Mesendoderm (in vitro differentiated cells): ENCODE results near the gene NFAT5.
"Not testable (repeated sequence)": the region's sequence is repeated elsewhere in the genome, so short reads cannot be mapped to it uniquely, and the experiment has no call there.

Source experiments
- DNase-seq: peaks from one replicate; pipeline ENCODE4 v3.0.0; 2013
- H2AK5ac ChIP-seq: 2 replicates; pipeline ENCODE4 v1.6.1; 2013; ENCODE audit warnings: low read length, inconsistent platforms
- H2BK120ac ChIP-seq: 2 replicates; pipeline ENCODE4 v1.6.1; 2013; ENCODE audit warnings: low read depth, mild to moderate bottlenecking, low read length, moderate library complexity, mixed read lengths
- H2BK15ac ChIP-seq: replicated peaks from 2 replicates; pipeline ENCODE4 v1.6.1; 2013; ENCODE audit warnings: low read depth, mild to moderate bottlenecking, moderate library complexity
- H2BK5ac ChIP-seq: 2 replicates; pipeline ENCODE4 v1.6.1; 2013; ENCODE audit warnings: low read length, inconsistent platforms
- H3K18ac ChIP-seq: 2 replicates; pipeline ENCODE4 v1.6.1; 2013; ENCODE audit warnings: mild to moderate bottlenecking, low read length, mixed read lengths
- H3K23ac ChIP-seq: one replicate; pipeline ENCODE4 v1.6.1; 2013; ENCODE audit warnings: low read length
- H3K27ac ChIP-seq: 2 replicates; pipeline ENCODE4 v1.5.1; 2013; ENCODE audit warnings: low read depth, mild to moderate bottlenecking, inconsistent platforms, low read length, moderate library complexity
- H3K27me3 ChIP-seq: 2 replicates; pipeline ENCODE4 v1.6.1; 2013; ENCODE audit warnings: low read length, control low read depth, mild to moderate bottlenecking, inconsistent platforms; ENCODE audit not compliant: insufficient read depth, poor library complexity
- H3K36me3 ChIP-seq: 2 replicates; pipeline ENCODE4 v1.6.1; 2013; ENCODE audit warnings: low read length, inconsistent platforms; ENCODE audit not compliant: control insufficient read depth, insufficient read depth
- H3K4ac ChIP-seq: one replicate; pipeline ENCODE4 v1.6.1; 2013; ENCODE audit warnings: low read depth, mild to moderate bottlenecking, low read length, moderate library complexity
- H3K4me1 ChIP-seq: 2 replicates; pipeline ENCODE4 v1.6.1; 2013; ENCODE audit warnings: low read depth, low read length, inconsistent platforms; ENCODE audit not compliant: control insufficient read depth
- H3K4me2 ChIP-seq: 2 replicates; pipeline ENCODE4 v1.6.1; 2013; ENCODE audit warnings: low read length
- H3K4me3 ChIP-seq: 2 replicates; pipeline ENCODE4 v1.5.1; 2013; ENCODE audit warnings: mild to moderate bottlenecking, low read length
- H3K56ac ChIP-seq: one replicate; pipeline ENCODE4 v1.6.1; 2013; ENCODE audit warnings: low read length
- H3K79me1 ChIP-seq: 2 replicates; pipeline ENCODE4 v1.6.1; 2013; ENCODE audit warnings: low read length, inconsistent platforms
- H3K79me2 ChIP-seq: 2 replicates; pipeline ENCODE4 v1.6.1; 2013; ENCODE audit warnings: mild to moderate bottlenecking, low read length; ENCODE audit not compliant: control insufficient read depth, insufficient read depth
- H3K9ac ChIP-seq: 2 replicates; pipeline ENCODE4 v1.6.1; 2013; ENCODE audit warnings: low read length, inconsistent platforms
- H4K5ac ChIP-seq: one replicate; pipeline ENCODE4 v1.6.1; 2013; ENCODE audit warnings: low read length
- H4K8ac ChIP-seq: one replicate; pipeline ENCODE4 v1.6.1; 2013; ENCODE audit warnings: low read depth, mild to moderate bottlenecking, control low read depth, low read length, moderate library complexity
- WGBS: extraction: QIAGEN DNeasy Blood & Tissue Kit; methylation state at CpG from one replicate; pipeline ENCODE4 v1.1.7; 2013; ENCODE audit warnings: low lambda C conversion rate, missing lambda C conversion rate; ENCODE audit not compliant: insufficient coverage; ENCODE audit errors: extremely low coverage; 5-methylcytosine and 5-hydroxymethylcytosine counted together

Gene NFAT5

DNA sequence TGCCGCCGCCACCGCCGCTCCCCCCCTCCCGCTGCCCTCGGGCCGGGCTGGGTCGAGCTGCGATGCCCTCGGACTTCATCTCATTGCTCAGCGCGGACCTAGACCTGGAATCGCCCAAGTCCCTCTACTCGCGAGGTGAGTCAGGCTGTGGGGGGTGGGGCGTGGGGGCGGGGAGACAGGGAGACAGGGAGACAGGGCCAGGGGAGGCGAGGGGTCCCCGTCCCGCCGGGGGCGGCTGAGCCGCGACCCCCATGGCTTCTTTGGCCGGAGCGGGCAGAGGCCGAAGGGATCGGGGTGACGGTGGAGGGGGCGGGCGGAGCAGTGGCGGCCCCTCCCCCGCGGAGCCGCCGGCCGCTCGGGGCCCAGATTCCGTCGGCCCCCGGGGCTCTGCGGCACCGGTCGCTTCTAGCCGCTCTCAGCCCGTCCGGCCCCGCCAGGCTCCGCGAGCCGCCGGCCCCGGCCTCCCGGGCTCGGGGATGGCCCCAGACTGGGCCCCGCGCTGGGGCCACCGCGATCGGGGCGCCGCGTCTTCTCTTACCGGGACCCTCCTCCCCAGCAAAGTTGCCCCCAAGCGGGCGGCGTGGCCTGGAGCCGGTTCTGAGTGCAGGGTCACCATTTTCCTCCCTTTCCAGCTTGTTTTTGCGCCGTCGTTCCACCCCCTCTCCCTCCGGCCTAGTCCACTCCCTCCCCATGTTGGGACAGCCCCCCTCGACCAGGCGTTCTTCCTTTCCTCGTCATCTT, 644 bp downstream of the NFAT5 start:
- Histone ChIP-seq H3K79me1 (no peaks in the 10 kb centered on the region), H3K27me3 (no peaks in the 10 kb centered on the region), H2BK5ac (peak overlapping the region; percentile 71)

DNA sequence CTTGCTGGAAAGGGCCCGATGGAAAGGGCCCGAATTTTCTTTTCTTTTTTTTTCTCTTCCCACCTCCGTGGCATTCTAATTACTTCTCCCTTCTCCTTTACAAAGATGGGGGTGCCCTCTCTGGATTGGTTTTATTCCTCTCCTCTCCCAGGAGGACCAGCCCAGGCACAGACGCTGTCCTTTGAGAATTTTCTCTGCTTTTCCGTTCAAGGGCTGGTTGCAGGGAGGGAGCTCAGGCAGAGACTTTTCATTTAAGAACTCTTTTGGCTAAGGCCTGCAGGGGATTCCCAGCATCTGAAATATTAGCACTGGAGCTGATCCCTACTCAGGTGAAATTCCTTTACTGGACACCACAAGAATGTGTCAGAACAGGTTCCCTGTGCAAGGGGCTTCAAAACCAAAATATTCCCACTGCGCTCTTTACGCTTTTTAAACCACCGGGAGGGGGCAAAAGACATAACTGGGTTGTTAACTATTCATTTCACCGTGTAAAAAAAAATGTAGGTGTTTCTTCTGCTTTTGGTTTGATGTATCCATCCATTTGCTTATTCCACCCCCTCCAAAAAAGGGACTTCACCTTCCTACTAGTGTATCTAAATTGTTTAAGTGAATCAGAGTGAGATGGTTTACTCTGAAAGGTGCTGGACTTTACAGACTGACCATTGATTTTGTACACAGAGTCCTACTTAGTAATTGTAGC, 1.4 kb downstream of the NFAT5 start:
- Histone ChIP-seq H3K4ac (peak overlapping the region; percentile 73), H3K4me3 (peak overlapping the region; percentile 89), H3K56ac (peak overlapping the region; percentile 97), H2BK120ac (no peak overlapping the region), H3K4me1 (peaks cover 4% of the 10 kb centered on the region), H3K4me2 (peak overlapping the region; percentile 57), H3K36me3 (no peaks in the 10 kb centered on the region), H3K23ac (no peak overlapping the region), H3K27me3 (no peaks in the 10 kb centered on the region), H3K18ac (peak overlapping the region; percentile 90), H3K79me2 (peaks cover 29% of the 10 kb centered on the region), H2AK5ac (no peak overlapping the region), H4K8ac (no peak overlapping the region), H3K79me1 (no peaks in the 10 kb centered on the region), H2BK15ac (no peak overlapping the region), H3K27ac (peak overlapping the region; percentile 91), H2BK5ac (no peak overlapping the region), H4K5ac (no peak overlapping the region), H3K9ac (peak overlapping the region; percentile 94)
- WGBS: no CpG with 5 or more reads among the region's 9 CpGs
- peak; percentile 67 for DNase-seq

More for the DNA sequence above, 644 bp downstream of the NFAT5 start:
- Histone ChIP-seq H2AK5ac (no peak overlapping the region), H3K4me3 (peak overlapping the region; percentile 89), H3K18ac (peak overlapping the region; percentile 90), H3K56ac (peak overlapping the region; percentile 97), H3K4me1 (peaks cover 4% of the 10 kb centered on the region), H3K4ac (peak overlapping the region; percentile 73), H2BK120ac (peak overlapping the region; percentile 33), H3K36me3 (no peaks in the 10 kb centered on the region), H2BK15ac (no peak overlapping the region), H3K9ac (peak overlapping the region; percentile 94), H3K23ac (peak overlapping the region; percentile 35), H3K4me2 (peak overlapping the region; percentile 57), H4K8ac (no peak overlapping the region), H3K79me2 (peaks cover 29% of the 10 kb centered on the region), H3K27ac (peak overlapping the region; percentile 91), H4K5ac (no peak overlapping the region)
- DNase-seq: peak; percentile 74
- WGBS: no CpG with 5 or more reads among the region's 75 CpGs

DNA sequence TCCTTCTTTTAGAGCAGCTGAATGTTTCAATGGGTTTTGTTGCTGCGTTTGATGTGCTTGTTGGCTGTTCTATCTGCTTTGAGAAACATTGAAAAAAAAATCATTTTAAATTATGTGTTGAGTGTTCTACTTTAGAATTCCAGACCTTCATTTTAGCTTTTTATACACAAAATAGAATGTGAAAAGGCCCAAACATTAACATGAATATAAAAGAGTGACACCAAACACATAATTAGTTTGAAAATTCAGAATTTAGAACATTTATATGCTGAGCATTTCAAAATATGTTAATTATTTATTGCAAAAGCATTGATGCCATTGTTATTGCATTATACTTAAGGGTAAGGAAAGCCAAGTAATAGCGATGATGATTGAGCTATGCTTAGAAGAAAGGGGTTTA, 2.9 kb downstream of the NFAT5 start:
- Histone ChIP-seq H3K56ac (no peak overlapping the region), H3K4me1 (peaks cover 4% of the 10 kb centered on the region), H4K8ac (no peak overlapping the region), H4K5ac (no peak overlapping the region), H2BK5ac (no peak overlapping the region), H3K9ac (peak overlapping the region; percentile 26), H3K36me3 (no peaks in the 10 kb centered on the region), H3K4me3 (no peak overlapping the region), H2BK15ac (no peak overlapping the region), H2AK5ac (no peak overlapping the region), H2BK120ac (no peak overlapping the region), H3K27ac (no peak overlapping the region), H3K4ac (no peak overlapping the region), H3K27me3 (no peaks in the 10 kb centered on the region), H3K4me2 (no peak overlapping the region), H3K18ac (no peak overlapping the region), H3K79me1 (no peaks in the 10 kb centered on the region), H3K79me2 (peaks cover 29% of the 10 kb centered on the region), H3K23ac (no peak overlapping the region)
- DNase-seq: no peak
- no CpG with 5 or more reads among the region's 2 CpGs for WGBS

DNA sequence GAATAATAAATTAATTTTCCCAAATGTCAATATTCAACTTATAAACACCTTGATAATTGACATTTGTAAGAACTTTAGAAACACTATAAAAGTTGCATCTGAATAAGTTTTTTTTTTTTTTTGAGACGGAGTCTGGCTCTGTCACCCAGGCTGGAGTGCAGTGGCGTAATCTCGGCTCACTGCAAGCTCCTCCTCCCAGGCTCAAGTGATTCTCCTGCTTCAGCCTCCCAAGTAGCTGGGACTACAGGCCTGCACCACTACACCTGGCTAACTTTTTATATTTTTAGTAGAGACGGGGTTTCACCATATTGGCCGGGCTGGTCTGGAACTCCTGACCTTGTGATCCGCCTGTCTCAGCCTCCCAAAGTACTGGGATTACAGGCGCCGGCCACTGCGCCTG, 13.0 kb downstream of the NFAT5 start:
- not testable (repeated sequence) for H3K4me1 ChIP-seq, H3K27ac ChIP-seq, H2BK15ac ChIP-seq, H3K23ac ChIP-seq, H3K56ac ChIP-seq, DNase-seq, H4K5ac ChIP-seq, H3K79me1 ChIP-seq, H3K9ac ChIP-seq, H2BK5ac ChIP-seq, H3K27me3 ChIP-seq, H3K18ac ChIP-seq, H3K36me3 ChIP-seq, H3K4ac ChIP-seq, H2BK120ac ChIP-seq, H2AK5ac ChIP-seq, H3K4me3 ChIP-seq, H4K8ac ChIP-seq, H3K4me2 ChIP-seq
- peaks cover 10% of the 10 kb centered on the region for H3K79me2 ChIP-seq
- WGBS: no CpG with 5 or more reads among the region's 9 CpGs

DNA sequence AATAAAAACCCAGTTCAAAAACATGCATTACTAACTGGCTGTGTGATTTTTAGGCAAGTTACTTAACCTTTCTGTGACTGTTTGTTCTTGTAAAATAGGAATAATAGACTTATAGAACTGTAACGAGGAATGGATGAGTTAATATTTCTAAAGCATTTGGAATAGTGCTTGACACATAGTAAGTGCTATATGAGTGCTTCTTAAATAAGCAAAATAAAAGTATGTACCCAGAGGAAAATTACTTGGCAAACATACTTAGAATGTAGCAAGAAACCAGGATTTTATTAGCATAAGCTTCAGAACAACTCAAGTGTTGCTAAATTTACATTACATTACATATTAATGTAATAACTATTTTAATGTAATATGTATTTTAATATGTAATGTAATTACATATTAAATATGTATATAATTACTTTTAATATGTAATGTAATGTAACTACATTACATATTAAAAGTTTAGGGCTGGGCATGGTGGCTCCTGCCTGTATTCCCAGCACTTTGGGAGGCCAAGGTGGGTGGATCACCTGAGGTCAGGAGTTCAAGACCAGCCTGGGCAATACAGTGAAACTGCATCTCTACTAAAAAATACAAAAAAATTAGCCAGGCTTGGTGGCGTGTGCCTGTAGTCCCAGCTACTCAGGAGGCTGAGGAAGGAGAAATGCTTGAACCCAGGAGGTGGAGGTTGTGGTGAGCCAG, 14.2 kb downstream of the NFAT5 start:
- Histone ChIP-seq H4K8ac (no peak overlapping the region), H4K5ac (no peak overlapping the region), H2BK120ac (no peak overlapping the region), H3K79me1 (peaks cover 1% of the 10 kb centered on the region), H3K36me3 (no peaks in the 10 kb centered on the region), H2BK5ac (no peak overlapping the region), H3K23ac (no peak overlapping the region), H3K4me1 (no peaks in the 10 kb centered on the region), H3K79me2 (peaks cover 12% of the 10 kb centered on the region), H3K4ac (no peak overlapping the region), H2BK15ac (no peak overlapping the region), H3K4me3 (no peak overlapping the region), H3K27me3 (no peaks in the 10 kb centered on the region), H2AK5ac (no peak overlapping the region), H3K4me2 (no peak overlapping the region), H3K56ac (no peak overlapping the region), H3K18ac (no peak overlapping the region), H3K27ac (no peak overlapping the region), H3K9ac (no peak overlapping the region)
- no peak for DNase-seq
- WGBS: no CpG with 5 or more reads among the region's 2 CpGs
